Transverse colon (tissue), 4 donors: Measurements from ENCODE around the gene UBE2G1. TPM values are rescaled to one million over a fixed set of nuclear protein-coding genes. Genes with fewer than 3 reads are reported as not detected.

ENCODE experiments used
- DNase-seq: peaks from one replicate; pipeline ENCODE4 v3.0.0-alpha.2; 2019
- H3K27ac ChIP-seq, 4 donors: fragments of 200-600 bp; sonication (generic); 2 replicates each; pipeline ENCODE4 v1.5.1; 2016 to 2018; ENCODE audit warnings: inconsistent platforms in 4 of 4
- H3K27me3 ChIP-seq: fragments of 200-600 bp; sonication (generic); 2 replicates; pipeline ENCODE4 v1.5.1; 2017; ENCODE audit warnings: inconsistent platforms
- H3K36me3 ChIP-seq, 4 donors: fragments of 200-600 bp; sonication (generic); 2 replicates each; pipeline ENCODE4 v1.5.1; 2017 to 2019; ENCODE audit warnings: inconsistent platforms in 4 of 4
- H3K4me1 ChIP-seq, 4 donors: fragments of 200-600 bp; sonication (generic); 2 replicates each; pipeline ENCODE4 v1.5.1; 2017 to 2020; ENCODE audit warnings: inconsistent platforms in 4 of 4
- H3K4me3 ChIP-seq, 4 donors: fragments of 200-600 bp; sonication (generic); 1 replicate in 1 of 4; 2 replicates in 3 of 4; pipeline versions ENCODE4 v1.5.1 to v1.6.1; 2017 to 2019; ENCODE audit warnings: inconsistent platforms in 4 of 4
- H3K9me3 ChIP-seq, 2 donors: fragments of 200-600 bp; sonication (generic); 2 replicates each; pipeline ENCODE4 v1.5.1; 2017 to 2019; ENCODE audit warnings: inconsistent platforms in 2 of 2
- CTCF ChIP-seq, 5 experiments: fragments of 200-600 bp in 3 of 5; fragments of 450-650 bp in 2 of 5; sonication (generic) in 3 of 5; IDR thresholded peaks; 1 replicate in 2 of 5; 2 replicates in 3 of 5; pipeline ENCODE4 v1.5.1; 2016 to 2017; ENCODE audit warnings: antibody characterized with exemption in 5 of 5, inconsistent platforms in 3 of 5, mild to moderate bottlenecking in 2 of 5, moderate library complexity in 1 of 5
- EP300 ChIP-seq: sonication (generic); formaldehyde crosslinking; IDR thresholded peaks from one replicate; pipeline ENCODE4 v1.6.1; 2017; ENCODE audit warnings: antibody characterized with exemption, low read depth
- POLR2A ChIP-seq: fragments of 450-650 bp; IDR thresholded peaks from one replicate; pipeline ENCODE4 v1.6.1; 2016; ENCODE audit warnings: antibody characterized with exemption, mild to moderate bottlenecking, moderate library complexity
- POLR2AphosphoS5 ChIP-seq, 3 donors: sonication (generic); formaldehyde crosslinking; IDR thresholded peaks; one replicate each; pipeline ENCODE4 v1.6.1; 2016; ENCODE audit warnings: antibody characterized with exemption in 3 of 3
- WGBS, 2 donors: methylation state at CpG; one replicate each; pipeline ENCODE4 v1.1.5; 2018; ENCODE audit warnings: low coverage in 1 of 2; 5-methylcytosine and 5-hydroxymethylcytosine counted together
- in situ Hi-C, 4 donors: fragments of 200-750 bp; cut with MboI; loops; one replicate each; pipeline versions ENCODE4 v1.15.0 to v1.15.1; 2017; ENCODE audit warnings: low sequenced_read_pairs in 3 of 4, low pct_ligation_motif_present in 1 of 4, low pct_unique_long_range_greater_than_20kb in 1 of 4
- intact Hi-C: fragments of 100-400 bp; cut with DNase I; formaldehyde crosslinking; loops from one replicate; pipeline ENCODE4 v1.15.1; 2023; ENCODE audit warnings: low total_unique reads
- total RNA-seq, 4 donors: library from RNA; depleted of rRNA; stranded (reverse); fragments of >200 nt; gene quantifications; one replicate each; pipeline ENCODE4 v1.1.0, GENCODE V29; 2016

Gene UBE2G1
- total RNA-seq, 4 donors from 2014 or later = 41.6 to 104 (median 53.0) TPM

- intact Hi-C loops (loop anchor here (10.0 kb wide), 1 partner anchor 93 kb away; no protein-coding TSS in a partner anchor), in situ Hi-C loops (loop anchor here in 1 of 4 donors (10.0 kb wide), 1 partner anchor 93 kb away; no protein-coding TSS in a partner anchor)
- H3K27me3 ChIP-seq = no peaks in the 10 kb centered on the region
- no peak for TF ChIP-seq POLR2A
- TF ChIP-seq POLR2AphosphoS5 (IDR thresholded peaks at IDR 0.05) = no peak
- no peak for TF ChIP-seq EP300
- TF ChIP-seq CTCF (IDR thresholded peaks at IDR 0.05) = no peak
- H3K27ac ChIP-seq = no peak overlapping the region
- peaks cover 0 to 17% (median 0%) of the 10 kb centered on the region in 4 donors for H3K36me3 ChIP-seq
- DNase-seq = no peak
- 91 to 100% methylated on average over 4 to 7 of the region's 7 CpGs for WGBS, 2 donors
- peaks cover 6 to 28% (median 21%) of the 10 kb centered on the region in 4 donors for H3K4me1 ChIP-seq
- no peak overlapping the region for H3K4me3 ChIP-seq
- no peaks in the 10 kb centered on the region for H3K9me3 ChIP-seq
Observed at GRCh38 chr17:4307179-4307930, 59.1 kb downstream of the UBE2G1 start.

- intact Hi-C loops (loop anchor here (10.0 kb wide), 1 partner anchor 90 kb away; no protein-coding TSS in a partner anchor), in situ Hi-C loops (loop anchor here in 1 of 4 donors (10.0 kb wide), 1 partner anchor 90 kb away; no protein-coding TSS in a partner anchor)
Observed at GRCh38 chr17:4305224-4305623, 61.3 kb downstream of the UBE2G1 start.

GRCh38 chr17:4304417-4305027, 62.0 kb downstream of the UBE2G1 start:
- TF ChIP-seq POLR2A (no peak), POLR2AphosphoS5 (IDR thresholded peaks at IDR 0.05) (no peak), EP300 (no peak), CTCF (IDR thresholded peaks at IDR 0.05) (peak; percentile 58 to 82 (median 71))
- WGBS, 2 donors = 40 to 42% methylated on average over 5 to 6 of the region's 6 CpGs
- Histone ChIP-seq H3K9me3 (no peaks in the 10 kb centered on the region), H3K27me3 (no peaks in the 10 kb centered on the region), H3K36me3 (peaks cover 0 to 17% (median 0%) of the 10 kb centered on the region in 4 donors), H3K27ac (no peak overlapping the region), H3K4me3 (no peak overlapping the region), H3K4me1 (peaks cover 0 to 11% (median 1%) of the 10 kb centered on the region in 4 donors)
- intact Hi-C loops (loop anchor here (10.0 kb wide), 1 partner anchor 90 kb away; no protein-coding TSS in a partner anchor), in situ Hi-C loops (loop anchor here in 1 of 4 donors (10.0 kb wide), 1 partner anchor 90 kb away; no protein-coding TSS in a partner anchor)
- peak; percentile 46 for DNase-seq

More at GRCh38 chr17:4305224-4305623, 61.3 kb downstream of the UBE2G1 start:
- Histone ChIP-seq H3K36me3 (peaks cover 0 to 17% (median 0%) of the 10 kb centered on the region in 4 donors), H3K27ac (no peak overlapping the region), H3K27me3 (no peaks in the 10 kb centered on the region), H3K9me3 (no peaks in the 10 kb centered on the region), H3K4me3 (no peak overlapping the region), H3K4me1 (peaks cover 4 to 18% (median 7%) of the 10 kb centered on the region in 4 donors)
- no peak for DNase-seq
- WGBS, 2 donors = 76 to 88% methylated on average over 4 to 7 of the region's 7 CpGs
- TF ChIP-seq POLR2A = no peak
- no peak for TF ChIP-seq POLR2AphosphoS5 (IDR thresholded peaks at IDR 0.05)
- TF ChIP-seq EP300 = no peak

- no peaks in the 10 kb centered on the region for H3K9me3 ChIP-seq
- WGBS, 2 donors = 81 to 93% methylated on average over 3 to 5 of the region's 5 CpGs
- intact Hi-C loops (loop anchor here (10.0 kb wide), 1 partner anchor 86 kb away; no protein-coding TSS in a partner anchor), in situ Hi-C loops (loop anchor here in 1 of 4 donors (10.0 kb wide), 1 partner anchor 86 kb away; no protein-coding TSS in a partner anchor)
- peaks cover 0 to 12% (median 0%) of the 10 kb centered on the region in 4 donors for H3K36me3 ChIP-seq
- no peaks in the 10 kb centered on the region for H3K27me3 ChIP-seq
- peaks cover 0 to 11% (median 0%) of the 10 kb centered on the region in 4 donors for H3K4me1 ChIP-seq
- TF ChIP-seq EP300 = no peak
- TF ChIP-seq POLR2A = no peak
- TF ChIP-seq POLR2AphosphoS5 (IDR thresholded peaks at IDR 0.05) = no peak
- TF ChIP-seq CTCF (IDR thresholded peaks at IDR 0.05) = no peak
- DNase-seq = no peak
- no peak overlapping the region for H3K4me3 ChIP-seq
- H3K27ac ChIP-seq = peak overlapping the region in 2 of 4 donors; percentile 0 to 31
Observed at GRCh38 chr17:4301066-4301465, 65.4 kb downstream of the UBE2G1 start.
